Fibroblast of lung (primary cell): ENCODE results near the gene ATAD3B. TPM values are rescaled to one million over a fixed set of nuclear protein-coding genes. Genes with fewer than 3 reads are reported as not detected.

ENCODE experiments used
- DNase-seq, 2 donors: peaks; one replicate each; pipeline versions ENCODE4 v3.0.0 to v3.0.0-alpha.2; 2010; ENCODE audit warnings: low read depth in 2 of 2
- H2AFZ ChIP-seq: 2 replicates; pipeline ENCODE4 v1.5.1; 2012; ENCODE audit warnings: low read length, control low read depth, inconsistent platforms
- H3K27ac ChIP-seq: 2 replicates; pipeline ENCODE4 v1.5.1; 2011; ENCODE audit warnings: low read length, control low read depth; ENCODE audit not compliant: insufficient read depth
- H3K27me3 ChIP-seq: 2 replicates; pipeline ENCODE4 v1.5.1; 2011; ENCODE audit warnings: mild to moderate bottlenecking, low read length; ENCODE audit not compliant: control insufficient read depth, insufficient read depth
- H3K36me3 ChIP-seq: 2 replicates; pipeline ENCODE4 v1.5.1; 2011; ENCODE audit warnings: low read length; ENCODE audit not compliant: control insufficient read depth, insufficient read depth
- H3K4me1 ChIP-seq: 2 replicates; pipeline ENCODE4 v1.5.1; 2011; ENCODE audit warnings: low read length; ENCODE audit not compliant: control insufficient read depth, insufficient read depth; ENCODE audit errors: extremely low read depth
- H3K4me2 ChIP-seq: 2 replicates; pipeline ENCODE4 v1.5.1; 2011; ENCODE audit warnings: low read length, control low read depth; ENCODE audit not compliant: insufficient read depth; ENCODE audit errors: extremely low read depth
- H3K4me3 ChIP-seq, 4 experiments: fragments of 200-600 bp in 1 of 4; sonication (generic) in 1 of 4; replicated peaks in 1 of 4; 2 replicates each; pipeline ENCODE4 v1.5.1; 2011 to 2016; ENCODE audit warnings: low read length in 4 of 4, low read depth in 3 of 4, mild to moderate bottlenecking in 3 of 4, control low read depth in 2 of 4, inconsistent platforms in 1 of 4, mixed read lengths in 1 of 4; ENCODE audit not compliant: insufficient read depth in 1 of 4; ENCODE audit errors: control extremely low read depth in 1 of 4
- H3K79me2 ChIP-seq: 2 replicates; pipeline ENCODE4 v1.5.1; 2012; ENCODE audit warnings: mild to moderate bottlenecking, low read length, inconsistent platforms; ENCODE audit not compliant: control insufficient read depth, insufficient read depth
- H3K9ac ChIP-seq: 2 replicates; pipeline ENCODE4 v1.5.1; 2011; ENCODE audit warnings: mild to moderate bottlenecking, low read length, control low read depth; ENCODE audit not compliant: insufficient read depth
- H3K9me3 ChIP-seq: 2 replicates; pipeline ENCODE4 v1.5.1; 2012; ENCODE audit warnings: low read depth, low read length; ENCODE audit not compliant: control insufficient read depth, insufficient read depth
- H4K20me1 ChIP-seq: 2 replicates; pipeline ENCODE4 v1.5.1; 2011; ENCODE audit warnings: low read length; ENCODE audit not compliant: control insufficient read depth, insufficient read depth; ENCODE audit errors: extremely low read depth
- EZH2 ChIP-seq: IDR thresholded peaks from 2 replicates; pipeline ENCODE4 v1.5.1; 2012; ENCODE audit warnings: low read length, control low read depth, mild to moderate bottlenecking; ENCODE audit errors: missing control alignments
- polyA plus RNA-seq, 2 donors: library from polyadenylated mRNA; depleted of rRNA in 1 of 2; stranded (reverse) in 1 of 2; unstranded in 1 of 2; fragments of >200 nt; gene quantifications; 2 replicates each; pipeline ENCODE4 v1.2.1, GENCODE V29; 2011 to 2012; ENCODE audit warnings: missing spikeins in 1 of 2
- total RNA-seq: library from RNA; depleted of rRNA; stranded (reverse); fragments of >200 nt; gene quantifications from 2 replicates; pipeline ENCODE4 v1.2.1, GENCODE V29; 2014
- TF ChIP-seq, protein P1 (sequence below), 2 donors: IDR thresholded peaks in 1 of 2; conservative IDR thresholded peaks in 1 of 2; 1 replicate in 1 of 2; 2 replicates in 1 of 2; pipeline ENCODE4 v1.5.1; 2011 to 2012; ENCODE audit warnings: low read length in 2 of 2, control low read depth in 1 of 2, inconsistent platforms in 1 of 2, low read depth in 1 of 2, mild to moderate bottlenecking in 1 of 2

Gene ATAD3B
- total and polyA plus RNA-seq, 2 donors (not counting 1 experiment from before 2014, with no cell fraction given): 7.0 to 15.0 TPM

DNA sequence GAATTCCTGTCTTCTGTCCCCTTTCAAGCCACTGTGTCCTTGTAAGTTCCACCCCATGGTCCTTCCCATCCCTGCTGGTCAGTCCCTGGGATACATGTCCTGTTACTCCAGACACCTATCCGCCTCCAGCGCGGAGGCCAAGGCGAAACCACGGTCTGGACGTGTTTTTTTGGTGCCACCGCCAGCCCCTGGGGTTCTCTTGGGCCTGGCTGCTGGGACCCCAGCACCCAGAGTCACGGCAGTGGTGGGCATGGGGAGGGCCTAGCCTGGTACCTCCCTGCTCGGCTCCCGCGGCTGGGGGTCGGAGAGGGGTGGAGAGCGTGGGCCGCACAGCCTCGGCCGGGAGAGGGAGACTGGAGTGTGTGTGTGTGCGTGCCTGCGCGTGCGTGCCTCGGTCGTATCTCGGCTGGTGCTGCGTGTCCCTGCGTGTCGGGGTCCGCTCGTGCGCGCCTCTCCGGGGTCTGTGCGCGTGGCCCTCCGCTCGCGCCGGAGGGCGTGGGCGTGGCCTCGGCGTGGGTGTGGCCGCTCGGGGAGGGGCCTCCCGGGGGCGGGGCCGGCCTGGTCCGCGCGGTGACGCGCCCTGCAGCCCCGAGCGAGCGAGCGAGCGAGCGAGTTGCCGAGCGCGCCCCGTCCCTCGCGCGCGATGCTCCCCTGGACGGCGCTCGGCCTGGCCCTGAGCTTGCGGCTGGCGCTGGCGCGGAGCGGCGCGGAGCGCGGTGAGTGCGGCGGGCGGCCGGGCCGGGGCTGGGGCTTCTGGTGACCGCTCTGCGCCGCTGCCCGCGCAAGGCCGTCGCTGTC lies 36.3 kb upstream of the ATAD3B start, which contains the start of gene VWA1:
VWA1 (plus strand) TSS at position 585 of the 798 bp plus-strand sequence; CDS start at position 644, 59 bp downstream.
- peak within 1 kb of the TSS; percentile 76 for H3K4me2 ChIP-seq
- H4K20me1 ChIP-seq: no peaks in the 10 kb centered on the region
- DNase-seq: peak; percentile 53 to 71
- peaks cover 24% of the 10 kb centered on the region for H3K4me1 ChIP-seq
- no peaks in the 10 kb centered on the region for H3K27me3 ChIP-seq
- peak within 1 kb of the TSS; percentile 61 for H2AFZ ChIP-seq
- no peak within 1 kb of the TSS for H3K27ac ChIP-seq
- H3K4me3 ChIP-seq: peak within 1 kb of the TSS in 3 of 4 experiments; percentile 6 to 49 (median 23)
- TF ChIP-seq, protein P1, sequence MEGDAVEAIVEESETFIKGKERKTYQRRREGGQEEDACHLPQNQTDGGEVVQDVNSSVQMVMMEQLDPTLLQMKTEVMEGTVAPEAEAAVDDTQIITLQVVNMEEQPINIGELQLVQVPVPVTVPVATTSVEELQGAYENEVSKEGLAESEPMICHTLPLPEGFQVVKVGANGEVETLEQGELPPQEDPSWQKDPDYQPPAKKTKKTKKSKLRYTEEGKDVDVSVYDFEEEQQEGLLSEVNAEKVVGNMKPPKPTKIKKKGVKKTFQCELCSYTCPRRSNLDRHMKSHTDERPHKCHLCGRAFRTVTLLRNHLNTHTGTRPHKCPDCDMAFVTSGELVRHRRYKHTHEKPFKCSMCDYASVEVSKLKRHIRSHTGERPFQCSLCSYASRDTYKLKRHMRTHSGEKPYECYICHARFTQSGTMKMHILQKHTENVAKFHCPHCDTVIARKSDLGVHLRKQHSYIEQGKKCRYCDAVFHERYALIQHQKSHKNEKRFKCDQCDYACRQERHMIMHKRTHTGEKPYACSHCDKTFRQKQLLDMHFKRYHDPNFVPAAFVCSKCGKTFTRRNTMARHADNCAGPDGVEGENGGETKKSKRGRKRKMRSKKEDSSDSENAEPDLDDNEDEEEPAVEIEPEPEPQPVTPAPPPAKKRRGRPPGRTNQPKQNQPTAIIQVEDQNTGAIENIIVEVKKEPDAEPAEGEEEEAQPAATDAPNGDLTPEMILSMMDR (conservative IDR thresholded peaks at IDR 0.05 in 1 of 2, IDR thresholded peaks at IDR 0.05 in 1 of 2; ENCODE audit: low read depth in 1 of 2, low read length in 2 of 2): no peak
- TF ChIP-seq EZH2: no peak
- no peaks in the 10 kb centered on the region for H3K79me2 ChIP-seq
- no peaks in the 10 kb centered on the region for H3K36me3 ChIP-seq
- no peak within 1 kb of the TSS for H3K9ac ChIP-seq
- no peaks in the 10 kb centered on the region for H3K9me3 ChIP-seq

GRCh38 chr1:1435911-1436629 lies 35.5 kb upstream of the ATAD3B start:
- Histone ChIP-seq H3K4me2 (peak overlapping the region; percentile 59), H3K79me2 (no peaks in the 10 kb centered on the region), H3K36me3 (no peaks in the 10 kb centered on the region), H3K9ac (no peak overlapping the region), H3K27me3 (no peaks in the 10 kb centered on the region), H2AFZ (no peak overlapping the region), H3K9me3 (no peaks in the 10 kb centered on the region), H4K20me1 (no peaks in the 10 kb centered on the region), H3K4me1 (peaks cover 20% of the 10 kb centered on the region), H3K27ac (no peak overlapping the region), H3K4me3 (peak overlapping the region in 3 of 4 experiments; percentile 6 to 49 (median 23))
- DNase-seq: no peak
- TF ChIP-seq, protein P1 (conservative IDR thresholded peaks at IDR 0.05 in 1 of 2, IDR thresholded peaks at IDR 0.05 in 1 of 2; ENCODE audit: low read depth in 1 of 2, low read length in 2 of 2): no peak
- TF ChIP-seq EZH2: no peak

DNA sequence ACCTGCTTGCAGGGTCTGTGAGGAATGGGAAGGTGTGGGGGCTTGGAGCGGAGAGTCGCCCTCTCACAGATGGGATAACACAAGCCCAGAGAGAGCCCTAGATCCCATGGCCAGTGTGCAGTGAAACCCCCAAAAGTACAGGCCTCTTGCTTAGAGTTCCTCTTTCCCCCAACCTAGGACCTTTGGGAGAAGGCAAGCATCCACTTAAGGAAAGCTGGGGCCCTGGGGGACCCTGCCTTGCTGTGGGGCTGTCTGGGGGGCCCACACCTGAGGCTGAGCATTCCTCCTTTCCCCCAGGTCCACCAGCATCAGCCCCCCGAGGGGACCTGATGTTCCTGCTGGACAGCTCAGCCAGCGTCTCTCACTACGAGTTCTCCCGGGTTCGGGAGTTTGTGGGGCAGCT lies 34.9 kb upstream of the ATAD3B start:
- TF ChIP-seq, protein P1 (conservative IDR thresholded peaks at IDR 0.05 in 1 of 2, IDR thresholded peaks at IDR 0.05 in 1 of 2; ENCODE audit: low read depth in 1 of 2, low read length in 2 of 2): no peak
- no peak for TF ChIP-seq EZH2
- no peaks in the 10 kb centered on the region for H3K27me3 ChIP-seq
- no peak overlapping the region for H2AFZ ChIP-seq
- no peak overlapping the region for H3K4me3 ChIP-seq
- H3K79me2 ChIP-seq: no peaks in the 10 kb centered on the region
- no peak for DNase-seq
- no peak overlapping the region for H3K9ac ChIP-seq
- no peak overlapping the region for H3K27ac ChIP-seq
- H3K4me2 ChIP-seq: no peak overlapping the region
- H4K20me1 ChIP-seq: no peaks in the 10 kb centered on the region
- H3K9me3 ChIP-seq: no peaks in the 10 kb centered on the region
- H3K36me3 ChIP-seq: no peaks in the 10 kb centered on the region
- peaks cover 20% of the 10 kb centered on the region for H3K4me1 ChIP-seq
